GM19035 (cell line): ENCODE results near the gene CCL27.

Experiments
- ATAC-seq: cut with Tn5 transposase; IDR thresholded peaks from one replicate; pipeline ENCODE4 v1.9.1; 2021; ENCODE audit not compliant: unreplicated experiment

The CCL27 gene

GRCh38 chr9:34628656-34629490 lies 33.6 kb downstream of the CCL27 start, which contains the start of gene ARID3C:
Gene ARID3C, minus strand, starts transcription at chr9:34629066. Its CDS starts 1,052 bp downstream, at chr9:34628014.
- ATAC-seq: no peak

GRCh38 chr9:34627716-34628655 lies 34.5 kb downstream of the CCL27 start:
- ATAC-seq: no peak

DNA sequence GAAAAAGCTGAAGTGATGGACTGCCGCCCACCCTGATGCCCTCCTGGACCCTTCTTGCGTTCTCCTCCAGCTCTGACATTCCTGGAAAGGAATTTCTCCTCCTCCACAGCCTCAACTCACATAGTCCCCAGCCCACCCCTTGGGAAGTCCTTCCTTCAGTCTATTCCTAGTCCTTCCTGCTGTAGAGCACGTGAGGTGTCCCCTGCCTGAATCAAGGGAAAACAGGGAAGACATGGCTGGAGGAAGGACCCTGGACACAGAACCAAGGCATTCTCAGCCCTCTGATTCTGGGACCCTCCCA lies 37.3 kb downstream of the CCL27 start:
- ATAC-seq: no peak

- ATAC-seq: no peak
These were observed 37.8 kb downstream of the CCL27 start for GRCh38 chr9:34624475-34625185.

- ATAC-seq: no peak
These were observed 38.9 kb downstream of the CCL27 start for GRCh38 chr9:34623374-34624235.

DNA sequence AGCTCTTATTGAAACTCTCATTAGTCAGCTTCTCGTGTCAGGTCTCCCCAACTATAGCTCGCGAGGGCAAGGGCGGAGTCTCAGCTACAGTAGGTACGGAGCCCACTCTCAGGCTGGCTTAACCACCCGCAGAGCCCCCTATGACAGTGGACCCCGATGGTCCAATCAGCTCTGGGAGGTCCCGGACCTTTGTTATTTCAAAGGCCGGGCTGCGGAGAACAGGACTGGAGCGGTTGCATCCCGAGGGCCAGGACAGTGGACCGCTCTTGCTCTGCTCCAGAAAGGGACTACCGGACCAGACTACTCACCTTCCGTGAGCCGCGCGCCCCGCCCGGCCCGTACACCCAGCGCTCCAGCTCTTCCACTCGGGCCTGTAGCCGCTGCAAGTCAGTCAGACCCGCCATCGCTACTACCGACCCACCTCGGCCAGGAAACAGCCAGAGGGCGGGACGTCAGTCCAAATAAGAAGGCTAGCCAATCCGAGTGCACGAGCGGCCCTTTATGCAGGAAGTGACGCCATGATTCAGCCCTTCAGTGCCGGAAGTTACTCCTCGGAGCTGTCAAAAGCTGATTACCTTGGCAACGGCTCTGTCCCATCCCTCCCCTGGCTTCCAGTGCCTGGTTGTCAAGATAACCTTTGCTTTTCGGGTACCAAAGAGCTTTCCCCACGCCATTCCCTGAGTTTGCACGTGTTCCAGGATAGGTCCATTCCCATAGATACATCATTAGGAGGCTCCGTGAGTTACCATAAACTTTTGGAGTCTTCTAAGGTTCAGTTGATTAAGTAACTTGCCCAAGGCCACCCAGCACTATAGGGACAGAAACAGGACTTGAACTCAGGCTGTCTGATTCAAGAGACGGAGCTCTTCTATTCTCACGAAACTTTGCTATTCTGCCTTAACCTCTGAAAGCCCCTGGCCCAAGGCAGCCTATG lies 42.1 kb downstream of the CCL27 start, which contains the start of gene DCTN3:
Gene DCTN3, minus strand, starts transcription at position 435 of the 934 bp plus-strand sequence. Its CDS starts 31 bp downstream, at position 404.
- peak; percentile 99 for ATAC-seq

DNA sequence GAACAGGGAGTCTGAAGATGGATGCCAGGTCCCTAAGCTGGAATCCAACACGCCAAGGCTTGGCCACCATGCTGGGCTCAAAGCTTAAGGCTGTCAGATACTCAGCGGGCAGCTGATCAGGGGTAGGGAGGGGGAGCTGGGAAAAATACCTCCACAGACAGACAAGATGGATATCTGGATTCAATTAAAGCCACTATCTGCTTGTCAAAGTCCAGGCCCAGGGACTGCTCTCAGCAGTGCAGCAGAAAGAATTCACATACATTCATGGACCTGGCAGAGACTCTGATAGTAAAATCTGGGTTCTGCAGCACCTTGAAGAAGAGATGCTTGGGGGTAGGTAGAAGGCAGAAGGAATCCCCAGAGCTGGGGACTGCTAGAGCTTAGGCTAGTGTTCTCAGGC lies 47.3 kb downstream of the CCL27 start:
- no peak for ATAC-seq

DNA sequence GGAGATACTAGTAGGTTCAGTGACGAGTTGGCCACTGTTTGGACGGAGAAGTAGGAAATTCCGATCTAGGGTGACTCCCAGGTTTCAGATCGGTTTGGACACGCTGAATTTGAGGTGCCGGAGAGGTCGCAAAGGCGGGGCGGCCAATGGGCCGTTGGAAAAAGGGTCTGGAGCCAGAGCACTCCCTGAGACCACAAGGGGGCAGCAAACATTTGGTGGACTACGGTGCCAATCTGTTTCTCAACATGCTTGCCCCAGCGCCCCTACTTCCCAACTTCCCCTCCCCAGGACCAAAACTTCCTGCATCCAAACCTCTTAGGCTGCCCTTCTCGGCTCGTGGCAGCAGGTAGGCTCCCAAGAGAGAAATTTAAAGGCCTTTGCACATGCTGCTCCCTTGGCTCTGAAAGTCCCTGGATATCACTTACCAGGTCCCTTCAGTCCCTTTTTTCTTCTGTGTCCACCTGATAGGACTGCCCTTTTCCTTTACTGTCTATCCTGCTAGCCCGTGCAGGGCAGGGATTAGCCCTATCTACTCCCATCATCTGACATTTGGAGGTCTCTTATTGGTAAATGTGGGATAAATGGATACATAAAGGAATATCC lies 49.6 kb downstream of the CCL27 start:
- peak; percentile 45 for ATAC-seq
